Psoas muscle (tissue), 8 donors: Measurements from ENCODE around the gene SLC25A43. TPM values are rescaled to one million over a fixed set of nuclear protein-coding genes. Genes with fewer than 3 reads are reported as not detected.

Source experiments
- ATAC-seq, 4 donors: fragments of 200-7000 bp; cut with Tn5 transposase; one replicate each; pipeline ENCODE4 v1.9.1; 2020; ENCODE audit warnings: moderate library complexity in 3 of 4, mild to moderate bottlenecking in 2 of 4
- DNase-seq, 2 donors: peaks; one replicate each; pipeline ENCODE4 v3.0.0-alpha.2; 2020
- H3K27ac ChIP-seq: fragments of 200-600 bp; one replicate; pipeline ENCODE4 v1.8.0; 2022
- H3K27me3 ChIP-seq, 3 donors: fragments of 200-600 bp in 1 of 3; one replicate each; pipeline versions ENCODE4 v1.6.1 to v1.8.0; 2013 to 2022; ENCODE audit warnings: low read length in 2 of 3, mild to moderate bottlenecking in 2 of 3, moderate library complexity in 1 of 3; ENCODE audit not compliant: insufficient read depth in 3 of 3
- H3K36me3 ChIP-seq, 2 donors: fragments of 200-600 bp in 1 of 2; one replicate each; pipeline versions ENCODE4 v1.6.1 to v1.8.0; 2013 to 2022; ENCODE audit warnings: low read depth in 1 of 2, mild to moderate bottlenecking in 1 of 2, moderate library complexity in 1 of 2; ENCODE audit not compliant: insufficient read depth in 1 of 2
- H3K4me1 ChIP-seq: fragments of 200-600 bp; one replicate; pipeline ENCODE4 v1.8.0; 2022
- H3K4me3 ChIP-seq: fragments of 200-600 bp; one replicate; pipeline ENCODE4 v1.8.0; 2022; ENCODE audit warnings: mild to moderate bottlenecking
- H3K9me3 ChIP-seq: fragments of 200-600 bp; one replicate; pipeline ENCODE4 v1.8.0; 2022
- WGBS, 3 donors: extraction: QIAGEN DNeasy Blood & Tissue Kit; methylation state at CpG; one replicate each; pipeline versions ENCODE4 v1.1.6 to v1.1.7; 2013; 5-methylcytosine and 5-hydroxymethylcytosine counted together
- intact Hi-C, 2 donors: fragments of 100-400 bp; cut with DNase I; formaldehyde crosslinking; loops; one replicate each; pipeline versions ENCODE4 v1.11.0 to v1.14.2; 2022
- polyA plus RNA-seq, 3 donors: library from polyadenylated mRNA; stranded (reverse); fragments of 200-250 nt; gene quantifications; one replicate each; pipeline ENCODE4 v1.2.3, GENCODE V29; 2013
- total RNA-seq, 4 donors: library from RNA; stranded (reverse); fragmentation: NEBNext Ultra II Directional in 2 of 4; extraction: Animal tissue kit (Norgen Biotek cat#: 25700) in 2 of 4; gene quantifications; one replicate each; pipeline versions ENCODE4 v1.2.1 to v1.2.4, GENCODE V29; 2021 to 2023
- TF ChIP-seq, protein P1 (sequence below): fragments of 200-600 bp; IDR thresholded peaks from one replicate; pipeline ENCODE4 v1.8.0; 2022; ENCODE audit warnings: antibody characterized with exemption
- donor health status: healthy with polysubstance abuse.
- donor health status: DM: no; HTN: no; CAD: no; lungs with moderate emphysema.
- donor health status: Bipolar disorder and iron deficiency.
- donor health status: healthy.
- donor health status: DM: yes; HTN: yes; CAD: no.
- donor health status: DM: no; HTN: no; CAD: no.
- donor health status: DM: no; HTN: no; CAD: no.
- donor health status: DM: yes; HTN: yes; CAD: no.

Gene SLC25A43
- total and polyA plus RNA-seq, 7 donors, result 1.1 to 2.9 (median 1.6) TPM

DNA sequence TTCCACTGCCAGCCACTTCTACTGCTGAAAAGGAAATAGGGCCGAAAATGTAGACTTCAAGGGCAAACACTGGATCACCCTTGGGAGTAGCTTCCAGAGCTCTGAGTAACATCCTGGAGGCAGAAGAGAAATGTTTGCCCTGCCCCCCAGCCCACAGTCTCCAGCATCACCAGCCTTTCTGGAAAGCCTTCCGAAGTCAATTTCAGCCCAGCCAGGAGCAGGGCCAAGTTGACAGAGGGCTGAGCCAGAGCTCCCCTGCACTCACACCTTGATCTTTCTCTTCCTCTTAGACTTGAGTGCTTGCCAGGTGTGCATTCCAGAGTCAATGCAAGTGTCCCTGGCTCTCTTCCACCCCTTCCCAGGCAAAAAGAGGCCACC lies 104.3 kb downstream of the SLC25A43 start:
- Histone ChIP-seq H3K27ac (no peak overlapping the region), H3K9me3 (no peaks in the 10 kb centered on the region), H3K36me3 (no peaks in the 10 kb centered on the region), H3K4me3 (no peak overlapping the region), H3K27me3 (no peaks in the 10 kb centered on the region), H3K4me1 (no peaks in the 10 kb centered on the region)
- 43 to 67% (median 60%) methylated on average over 1 to 2 of the region's 2 CpGs for WGBS, 3 donors
- ATAC-seq (peak in 1 of 4 donors; percentile 56), DNase-seq (peak in 1 of 2 donors; percentile 34)
- intact Hi-C loops, result no loop called here
- TF ChIP-seq, protein P1, sequence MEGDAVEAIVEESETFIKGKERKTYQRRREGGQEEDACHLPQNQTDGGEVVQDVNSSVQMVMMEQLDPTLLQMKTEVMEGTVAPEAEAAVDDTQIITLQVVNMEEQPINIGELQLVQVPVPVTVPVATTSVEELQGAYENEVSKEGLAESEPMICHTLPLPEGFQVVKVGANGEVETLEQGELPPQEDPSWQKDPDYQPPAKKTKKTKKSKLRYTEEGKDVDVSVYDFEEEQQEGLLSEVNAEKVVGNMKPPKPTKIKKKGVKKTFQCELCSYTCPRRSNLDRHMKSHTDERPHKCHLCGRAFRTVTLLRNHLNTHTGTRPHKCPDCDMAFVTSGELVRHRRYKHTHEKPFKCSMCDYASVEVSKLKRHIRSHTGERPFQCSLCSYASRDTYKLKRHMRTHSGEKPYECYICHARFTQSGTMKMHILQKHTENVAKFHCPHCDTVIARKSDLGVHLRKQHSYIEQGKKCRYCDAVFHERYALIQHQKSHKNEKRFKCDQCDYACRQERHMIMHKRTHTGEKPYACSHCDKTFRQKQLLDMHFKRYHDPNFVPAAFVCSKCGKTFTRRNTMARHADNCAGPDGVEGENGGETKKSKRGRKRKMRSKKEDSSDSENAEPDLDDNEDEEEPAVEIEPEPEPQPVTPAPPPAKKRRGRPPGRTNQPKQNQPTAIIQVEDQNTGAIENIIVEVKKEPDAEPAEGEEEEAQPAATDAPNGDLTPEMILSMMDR, result no peak

Other genes starting within 250 kb of the SLC25A43 start
- 10 to 100 TPM in 3 of 4 donors, 1 to 10 TPM in 1; 6.3 to 15.4 (median 10.7) TPM for gene PGRMC1, start 163.1 kb upstream of the SLC25A43 start, total RNA-seq
- gene PGRMC1, start 163.1 kb upstream of the SLC25A43 start, polyA plus RNA-seq, result 10 to 100 TPM in 1 of 3 donors, 1 to 10 TPM in 2; 7.1 to 12.0 (median 9.8) TPM
- gene SLC25A5, start 69.1 kb downstream of the SLC25A43 start, total RNA-seq, result 100 to 1,000 TPM in 1 of 4 donors, 10 to 100 TPM in 3; 48.1 to 116 (median 59.6) TPM
- gene SLC25A5, start 69.1 kb downstream of the SLC25A43 start, polyA plus RNA-seq, result 100 to 1,000 TPM in 1 of 3 donors, 10 to 100 TPM in 2; 29.1 to 304 (median 73.8) TPM
- gene STEEP1, start 166.1 kb downstream of the SLC25A43 start, total RNA-seq, result 10 to 100 TPM in 2 of 4 donors, 1 to 10 TPM in 2; 8.1 to 15.4 (median 11.3) TPM
- 10 to 100 TPM in 2 of 3 donors, 1 to 10 TPM in 1; 8.0 to 14.7 (median 13.4) TPM for gene STEEP1, start 166.1 kb downstream of the SLC25A43 start, polyA plus RNA-seq
- gene UBE2A, start 175.2 kb downstream of the SLC25A43 start, total RNA-seq, result 10 to 100 TPM; 52.0 to 62.1 (median 55.2) TPM
- gene UBE2A, start 175.2 kb downstream of the SLC25A43 start, polyA plus RNA-seq, result 100 to 1,000 TPM in 1 of 3 donors, 10 to 100 TPM in 2; 62.2 to 101 (median 64.6) TPM
- gene NKRF, start 207.1 kb downstream of the SLC25A43 start, total RNA-seq, result 1 to 10 TPM; 6.0 to 8.1 (median 7.6) TPM
- gene NKRF, start 207.1 kb downstream of the SLC25A43 start, polyA plus RNA-seq, result 1 to 10 TPM; 3.6 to 5.5 (median 4.1) TPM